Measurements from ENCODE around the gene TUBB6.

DNA sequence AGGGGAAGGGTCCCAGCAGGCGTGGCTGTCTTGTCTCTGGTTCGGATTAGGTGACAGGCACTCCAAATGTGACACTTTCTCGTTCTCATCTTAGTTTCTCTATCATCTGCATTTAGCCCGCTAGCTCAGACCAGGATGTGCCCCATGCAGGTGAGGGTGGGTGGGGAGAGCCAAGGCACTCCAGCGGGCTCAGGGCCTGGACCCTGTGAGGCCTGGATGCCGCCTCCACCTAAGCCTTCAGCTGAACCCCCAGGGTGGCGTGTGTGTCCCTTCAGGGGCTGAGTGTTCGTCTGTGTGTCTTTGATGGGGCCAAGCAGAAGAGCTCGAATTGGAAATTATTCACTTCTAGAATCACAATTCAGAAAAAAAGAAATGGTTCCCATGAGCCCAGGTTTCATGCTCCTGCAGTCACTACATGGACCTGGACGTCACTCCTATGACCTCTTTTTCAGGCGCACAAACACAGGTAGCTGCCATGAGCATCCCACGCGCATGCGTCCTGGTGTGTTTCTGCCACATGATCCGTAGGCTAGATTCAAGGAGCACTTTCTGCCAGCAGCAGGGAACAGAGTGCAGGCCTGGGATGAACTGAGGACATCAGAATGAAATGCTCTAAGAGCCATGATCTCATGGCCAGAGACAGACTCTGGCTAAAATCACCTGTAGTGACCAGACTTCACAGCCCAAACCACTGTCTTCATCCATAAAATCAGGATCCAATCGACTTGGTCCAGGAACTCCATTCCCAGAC is 28.1 kb upstream of the TUBB6 start:
- TF ChIP-seq EP300 (IDR thresholded peaks at IDR 0.05) = no peak
- TF ChIP-seq, protein P1, sequence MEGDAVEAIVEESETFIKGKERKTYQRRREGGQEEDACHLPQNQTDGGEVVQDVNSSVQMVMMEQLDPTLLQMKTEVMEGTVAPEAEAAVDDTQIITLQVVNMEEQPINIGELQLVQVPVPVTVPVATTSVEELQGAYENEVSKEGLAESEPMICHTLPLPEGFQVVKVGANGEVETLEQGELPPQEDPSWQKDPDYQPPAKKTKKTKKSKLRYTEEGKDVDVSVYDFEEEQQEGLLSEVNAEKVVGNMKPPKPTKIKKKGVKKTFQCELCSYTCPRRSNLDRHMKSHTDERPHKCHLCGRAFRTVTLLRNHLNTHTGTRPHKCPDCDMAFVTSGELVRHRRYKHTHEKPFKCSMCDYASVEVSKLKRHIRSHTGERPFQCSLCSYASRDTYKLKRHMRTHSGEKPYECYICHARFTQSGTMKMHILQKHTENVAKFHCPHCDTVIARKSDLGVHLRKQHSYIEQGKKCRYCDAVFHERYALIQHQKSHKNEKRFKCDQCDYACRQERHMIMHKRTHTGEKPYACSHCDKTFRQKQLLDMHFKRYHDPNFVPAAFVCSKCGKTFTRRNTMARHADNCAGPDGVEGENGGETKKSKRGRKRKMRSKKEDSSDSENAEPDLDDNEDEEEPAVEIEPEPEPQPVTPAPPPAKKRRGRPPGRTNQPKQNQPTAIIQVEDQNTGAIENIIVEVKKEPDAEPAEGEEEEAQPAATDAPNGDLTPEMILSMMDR (IDR thresholded peaks at IDR 0.05) = no peak

Measured in upper lobe of left lung (tissue), 4 donors.